Measurements from ENCODE around the gene RAB11FIP4.

GRCh38 chr17:31405890-31406371 lies 14.5 kb downstream of the RAB11FIP4 start:
- TF ChIP-seq CTCF (IDR thresholded peaks at IDR 0.05 in 2 of 3, conservative IDR thresholded peaks at IDR 0.05 in 1 of 3; ENCODE audit: insufficient read depth in 2 of 3, low read depth in 1 of 3, low read length in 3 of 3): no peak
- TF ChIP-seq NFYB (IDR thresholded peaks at IDR 0.05; ENCODE audit: extremely low read depth, insufficient read length): no peak
- TF ChIP-seq SNAPC5 (CRISPR knock-in tag; IDR thresholded peaks at IDR 0.05): no peak
- no peak for TF ChIP-seq EZH2 (IDR thresholded peaks at IDR 0.05; ENCODE audit: borderline replicate concordance, low read depth, low read length)
- TF ChIP-seq DMBX1 (CRISPR knock-in tag; IDR thresholded peaks at IDR 0.05; ENCODE audit: borderline replicate concordance): no peak
- no peak for TF ChIP-seq MBD1 (CRISPR knock-in tag; IDR thresholded peaks at IDR 0.05)
- TF ChIP-seq HMBOX1 (IDR thresholded peaks at IDR 0.05): no peak

Data from K562 (cell line).